ENCODE data around the gene DNASE1L2. TPM values are rescaled to one million over a fixed set of nuclear protein-coding genes. Genes with fewer than 3 reads are reported as not detected.
A peak's percentile ranks its signal among the peaks of the same experiment; 100 is the strongest.

DNASE1L2 gene
- total RNA-seq, 3 donors from 2014 or later = 0.87 to 1.9 (median 1.1) TPM

- no peaks in the 10 kb centered on the region for H3K36me3 ChIP-seq (ENCODE audit: low read depth)
- peak overlapping the region; percentile 70 for H3K4me3 ChIP-seq
- peaks cover 14% of the 10 kb centered on the region for H3K4me1 ChIP-seq (ENCODE audit: low read depth)
- DNase-seq (peak; percentile 64 to 76 (median 71)), ATAC-seq (peak; percentile 26)
- intact Hi-C loops (cut with DNase I, micrococcal nuclease) = no loop called here
- H3K9me3 ChIP-seq = no peaks in the 10 kb centered on the region
- TF ChIP-seq, protein P1, sequence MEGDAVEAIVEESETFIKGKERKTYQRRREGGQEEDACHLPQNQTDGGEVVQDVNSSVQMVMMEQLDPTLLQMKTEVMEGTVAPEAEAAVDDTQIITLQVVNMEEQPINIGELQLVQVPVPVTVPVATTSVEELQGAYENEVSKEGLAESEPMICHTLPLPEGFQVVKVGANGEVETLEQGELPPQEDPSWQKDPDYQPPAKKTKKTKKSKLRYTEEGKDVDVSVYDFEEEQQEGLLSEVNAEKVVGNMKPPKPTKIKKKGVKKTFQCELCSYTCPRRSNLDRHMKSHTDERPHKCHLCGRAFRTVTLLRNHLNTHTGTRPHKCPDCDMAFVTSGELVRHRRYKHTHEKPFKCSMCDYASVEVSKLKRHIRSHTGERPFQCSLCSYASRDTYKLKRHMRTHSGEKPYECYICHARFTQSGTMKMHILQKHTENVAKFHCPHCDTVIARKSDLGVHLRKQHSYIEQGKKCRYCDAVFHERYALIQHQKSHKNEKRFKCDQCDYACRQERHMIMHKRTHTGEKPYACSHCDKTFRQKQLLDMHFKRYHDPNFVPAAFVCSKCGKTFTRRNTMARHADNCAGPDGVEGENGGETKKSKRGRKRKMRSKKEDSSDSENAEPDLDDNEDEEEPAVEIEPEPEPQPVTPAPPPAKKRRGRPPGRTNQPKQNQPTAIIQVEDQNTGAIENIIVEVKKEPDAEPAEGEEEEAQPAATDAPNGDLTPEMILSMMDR (IDR thresholded peaks at IDR 0.05) = no peak
Measured at GRCh38 chr16:2250652-2251295, 14.5 kb downstream of the DNASE1L2 start.

- H3K4me1 ChIP-seq (ENCODE audit: low read depth) = peaks cover 14% of the 10 kb centered on the region
- peak within 1 kb of the TSS; percentile 70 for H3K4me3 ChIP-seq
- TF ChIP-seq, protein P1 (IDR thresholded peaks at IDR 0.05) = peak; percentile 77
- intact Hi-C loops (cut with DNase I, micrococcal nuclease) = no loop called here
- peak; percentile 97 to 99 (median 98) for DNase-seq
- H3K9me3 ChIP-seq = no peaks in the 10 kb centered on the region
- ATAC-seq = peak; percentile 98
- no peaks in the 10 kb centered on the region for H3K36me3 ChIP-seq (ENCODE audit: low read depth)
Measured at GRCh38 chr16:2251296-2252111, 15.3 kb downstream of the DNASE1L2 start, which contains the start of gene ECI1. Gene ECI1 (minus strand): TSS chr16:2251587. CDS start chr16:2251566, 21 bp downstream.

GRCh38 chr16:2252806-2253148 lies 16.5 kb downstream of the DNASE1L2 start:
- ATAC-seq (no peak), DNase-seq (no peak)
- no peaks in the 10 kb centered on the region for H3K9me3 ChIP-seq
- H3K36me3 ChIP-seq (ENCODE audit: low read depth) = peaks cover 7% of the 10 kb centered on the region
- peaks cover 14% of the 10 kb centered on the region for H3K4me1 ChIP-seq (ENCODE audit: low read depth)
- H3K4me3 ChIP-seq = no peak overlapping the region
- TF ChIP-seq, protein P1 (IDR thresholded peaks at IDR 0.05) = no peak
- intact Hi-C loops (cut with DNase I, micrococcal nuclease) = no loop called here

DNA sequence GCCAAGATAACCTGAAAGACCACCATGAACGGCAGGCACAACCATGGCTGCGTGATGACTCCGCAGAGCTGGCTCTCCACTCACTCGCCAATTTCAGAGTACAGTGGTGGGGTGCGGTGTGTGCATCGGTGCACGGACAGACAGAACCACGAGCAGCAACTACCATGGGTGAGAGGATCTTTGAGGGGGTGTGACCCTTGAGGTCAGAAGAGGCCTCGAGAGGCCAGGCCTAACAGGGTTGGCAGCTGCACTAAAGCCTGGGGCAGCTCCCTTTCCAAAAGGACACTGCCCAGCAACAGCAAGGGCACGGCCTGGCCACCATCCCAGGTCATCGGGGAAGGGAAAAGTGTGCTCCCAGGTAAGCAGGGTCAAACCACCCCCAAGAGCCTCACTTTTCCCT lies 17.0 kb downstream of the DNASE1L2 start:
- intact Hi-C loops (cut with DNase I, micrococcal nuclease) = no loop called here

DNA sequence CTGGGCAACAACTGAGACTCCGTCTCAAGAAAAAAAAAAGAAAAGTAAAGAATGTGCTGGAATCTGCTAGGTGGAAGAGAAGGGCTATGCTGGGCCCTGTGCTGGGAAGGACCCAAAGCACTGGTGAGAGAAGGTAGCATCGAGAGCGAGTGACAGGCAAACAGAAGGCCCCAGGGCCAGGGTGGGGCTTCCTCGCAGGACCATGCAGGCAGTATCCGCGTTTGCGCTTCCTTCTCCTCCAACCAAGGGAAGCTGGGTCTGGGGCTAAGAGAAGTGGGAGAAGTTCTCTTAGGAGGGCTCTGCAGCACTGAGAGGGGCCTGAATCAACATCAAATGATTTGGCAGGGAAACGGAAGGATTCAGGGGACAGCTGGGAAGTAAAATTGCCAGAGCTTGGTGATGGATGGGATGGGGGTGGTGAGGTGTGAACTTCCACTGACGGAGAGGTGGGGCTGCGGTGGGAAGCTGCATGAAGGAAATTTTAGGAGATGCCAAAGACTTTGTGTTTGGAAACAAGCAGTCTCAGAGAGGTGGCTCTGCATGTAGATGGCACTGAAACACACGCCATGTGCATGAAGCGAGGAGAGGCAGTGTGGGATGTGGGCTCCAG lies 20.4 kb downstream of the DNASE1L2 start:
- intact Hi-C loops (cut with DNase I, micrococcal nuclease) = no loop called here

More for the DNA sequence above, 17.0 kb downstream of the DNASE1L2 start:
- Histone ChIP-seq H3K4me3 (no peak overlapping the region), H3K36me3 (ENCODE audit: low read depth) (peaks cover 12% of the 10 kb centered on the region), H3K9me3 (no peaks in the 10 kb centered on the region), H3K4me1 (ENCODE audit: low read depth) (peaks cover 14% of the 10 kb centered on the region)
- ATAC-seq (no peak), DNase-seq (peak in 1 of 3 donors; percentile 44)
- TF ChIP-seq, protein P1 (IDR thresholded peaks at IDR 0.05) = no peak

More for the DNA sequence above, 20.4 kb downstream of the DNASE1L2 start:
- ATAC-seq = no peak
- peaks cover 10% of the 10 kb centered on the region for H3K4me1 ChIP-seq (ENCODE audit: low read depth)
- no peaks in the 10 kb centered on the region for H3K9me3 ChIP-seq
- TF ChIP-seq, protein P1 (IDR thresholded peaks at IDR 0.05) = no peak
- no peak for DNase-seq
- peaks cover 27% of the 10 kb centered on the region for H3K36me3 ChIP-seq (ENCODE audit: low read depth)
- H3K4me3 ChIP-seq = no peak overlapping the region

Measured in mucosa of descending colon (tissue), 3 donors.